ENCODE data around the gene SLC6A2. TPM values are rescaled to one million over a fixed set of nuclear protein-coding genes. Genes with fewer than 3 reads are reported as not detected.

Gene SLC6A2
- total and polyA plus RNA-seq, 12 donors = 0.17 TPM; not detected in 11

GRCh38 chr16:55660026-55660425, 4.2 kb downstream of the SLC6A2 start:
- 63 to 73% methylated on average over 1 of the region's 1 CpG for WGBS, 2 donors
- Histone ChIP-seq H3K27ac (no peak overlapping the region), H3K27me3 (peaks cover 9 to 40% (median 33%) of the 10 kb centered on the region in 7 donors), H3K4me1 (peaks cover 0 to 27% (median 13%) of the 10 kb centered on the region in 9 donors), H3K4me3 (no peak overlapping the region), H3K36me3 (no peaks in the 10 kb centered on the region), H3K9me3 (peaks cover 0 to 10% (median 0%) of the 10 kb centered on the region in 11 donors)
- DNase-seq (no peak), ATAC-seq (no peak)
- intact Hi-C loops (cut with DNase I) = no loop called here
- TF ChIP-seq CTCF (IDR thresholded peaks at IDR 0.05) = no peak

- Histone ChIP-seq H3K27ac (no peak overlapping the region), H3K4me3 (no peak overlapping the region), H3K36me3 (no peaks in the 10 kb centered on the region), H3K9me3 (peaks cover 0 to 10% (median 0%) of the 10 kb centered on the region in 11 donors), H3K4me1 (peaks cover 0 to 23% (median 12%) of the 10 kb centered on the region in 9 donors), H3K27me3 (peaks cover 9 to 32% (median 25%) of the 10 kb centered on the region in 7 donors)
- ATAC-seq (no peak), DNase-seq (no peak)
- WGBS, 2 donors = 55 to 72% methylated on average over 2 of the region's 2 CpGs
- TF ChIP-seq CTCF (IDR thresholded peaks at IDR 0.05) = no peak
- intact Hi-C loops (cut with DNase I) = no loop called here
Observed at GRCh38 chr16:55660828-55661227, 5.0 kb downstream of the SLC6A2 start.

GRCh38 chr16:55661941-55662643, 6.3 kb downstream of the SLC6A2 start:
- Histone ChIP-seq H3K4me1 (peaks cover 0 to 15% (median 6%) of the 10 kb centered on the region in 9 donors), H3K27me3 (peaks cover 0 to 20% (median 13%) of the 10 kb centered on the region in 7 donors), H3K27ac (peak overlapping the region in 1 of 10 donors; percentile 39), H3K4me3 (no peak overlapping the region), H3K9me3 (peaks cover 0 to 10% (median 0%) of the 10 kb centered on the region in 11 donors), H3K36me3 (no peaks in the 10 kb centered on the region)
- TF ChIP-seq CTCF (IDR thresholded peaks at IDR 0.05) = no peak
- DNase-seq = no peak
- ATAC-seq = peak in 5 of 8 donors; percentile 35 to 61 (median 41)
- intact Hi-C loops (cut with DNase I) = no loop called here

GRCh38 chr16:55662644-55663031, 6.8 kb downstream of the SLC6A2 start:
- no peak for TF ChIP-seq CTCF (IDR thresholded peaks at IDR 0.05)
- H3K4me3 ChIP-seq = no peak overlapping the region
- intact Hi-C loops (cut with DNase I) = no loop called here
- peak overlapping the region in 1 of 10 donors; percentile 39 for H3K27ac ChIP-seq
- peak in 7 of 8 donors; percentile 58 to 71 (median 65) for ATAC-seq
- WGBS, 2 donors = 65 to 69% methylated on average over 5 of the region's 5 CpGs
- peaks cover 0 to 17% (median 6%) of the 10 kb centered on the region in 9 donors for H3K4me1 ChIP-seq
- H3K36me3 ChIP-seq = no peaks in the 10 kb centered on the region
- peak in 1 of 2 donors; percentile 40 for DNase-seq
- peaks cover 0 to 14% (median 7%) of the 10 kb centered on the region in 7 donors for H3K27me3 ChIP-seq
- peaks cover 0 to 10% (median 0%) of the 10 kb centered on the region in 11 donors for H3K9me3 ChIP-seq
